OCI-LY1 (cell line): ENCODE results near the gene ZNF74.

Experiments used
- CTCF ChIP-seq: fragments of 200-600 bp; sonication (generic), shearing (Covaris generic); IDR thresholded peaks from 2 replicates; pipeline ENCODE4 v1.5.1; 2017; ENCODE audit warnings: mild to moderate bottlenecking, antibody characterized with exemption, low read length, moderate library complexity, mixed read lengths
- EZH2 ChIP-seq: fragments of 200-600 bp; sonication (generic), shearing (Covaris generic); IDR thresholded peaks from 2 replicates; pipeline ENCODE4 v1.8.0; 2017; ENCODE audit warnings: borderline replicate concordance, mixed run types, mild to moderate bottlenecking, antibody characterized with exemption, low read length, moderate library complexity, mixed read lengths

DNA sequence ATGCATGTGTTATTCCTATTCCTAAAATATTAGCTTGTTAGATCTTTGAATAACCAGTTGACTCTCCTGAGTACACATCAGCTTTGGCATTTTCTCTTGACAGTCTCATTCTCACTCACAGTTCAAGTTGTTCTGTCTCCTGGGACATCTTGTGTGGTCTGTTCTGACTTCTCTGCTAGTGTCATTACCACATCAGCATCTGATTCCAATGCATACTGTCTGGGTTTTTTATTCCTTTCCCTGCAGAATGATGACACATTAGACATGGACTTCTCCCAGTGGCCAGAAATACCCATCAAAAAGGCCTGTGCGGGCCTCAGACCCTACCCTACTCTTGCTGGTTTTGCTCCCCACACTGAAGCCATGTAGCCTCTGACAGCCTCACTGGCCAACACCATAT lies 2.7 kb downstream of the ZNF74 start:
- no peak for TF ChIP-seq CTCF
- TF ChIP-seq EZH2, result no peak
